Renal pelvis (tissue), 4 donors: ENCODE results near the gene CCNQ. TPM values are rescaled to one million over a fixed set of nuclear protein-coding genes. Genes with fewer than 3 reads are reported as not detected.

Source experiments
- DNase-seq: peaks from one replicate; pipeline ENCODE4 v3.0.0-alpha.2; 2013
- polyA plus RNA-seq, 3 donors: library from polyadenylated mRNA; unstranded; fragments of 120-200 nt; gene quantifications; one replicate each; pipeline ENCODE4 v1.2.1, GENCODE V29; 2013; ENCODE audit not compliant: insufficient read length in 3 of 3

Gene CCNQ
- polyA plus RNA-seq, 3 donors, result 17.3 to 22.2 (median 20.4) TPM

- no peak for DNase-seq
These were observed 2.0 kb upstream of the CCNQ start for GRCh38 chrX:153600921-153601320.

DNA sequence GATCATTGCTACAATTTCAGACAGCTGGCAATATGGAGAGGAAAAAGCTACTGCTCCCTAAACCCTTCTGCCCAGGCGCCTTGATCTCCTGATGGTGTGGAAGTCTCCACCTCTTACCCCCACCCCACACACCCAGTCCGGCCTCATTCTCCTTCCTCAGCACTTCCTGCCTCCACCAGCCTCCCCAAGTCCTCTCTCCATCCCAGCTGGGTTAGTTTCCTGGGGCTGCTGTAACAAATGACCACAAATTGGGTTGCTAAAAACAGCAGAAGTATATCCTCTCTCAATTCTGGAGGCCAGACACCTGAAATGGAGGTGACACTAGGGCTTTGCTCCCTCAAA is 1.1 kb upstream of the CCNQ start:
- DNase-seq, result no peak

GRCh38 chrX:153599192-153600031 is 473 bp upstream of the CCNQ start:
- DNase-seq, result peak; percentile 83

GRCh38 chrX:153596981-153597750 is 1.8 kb downstream of the CCNQ start:
- no peak for DNase-seq

DNA sequence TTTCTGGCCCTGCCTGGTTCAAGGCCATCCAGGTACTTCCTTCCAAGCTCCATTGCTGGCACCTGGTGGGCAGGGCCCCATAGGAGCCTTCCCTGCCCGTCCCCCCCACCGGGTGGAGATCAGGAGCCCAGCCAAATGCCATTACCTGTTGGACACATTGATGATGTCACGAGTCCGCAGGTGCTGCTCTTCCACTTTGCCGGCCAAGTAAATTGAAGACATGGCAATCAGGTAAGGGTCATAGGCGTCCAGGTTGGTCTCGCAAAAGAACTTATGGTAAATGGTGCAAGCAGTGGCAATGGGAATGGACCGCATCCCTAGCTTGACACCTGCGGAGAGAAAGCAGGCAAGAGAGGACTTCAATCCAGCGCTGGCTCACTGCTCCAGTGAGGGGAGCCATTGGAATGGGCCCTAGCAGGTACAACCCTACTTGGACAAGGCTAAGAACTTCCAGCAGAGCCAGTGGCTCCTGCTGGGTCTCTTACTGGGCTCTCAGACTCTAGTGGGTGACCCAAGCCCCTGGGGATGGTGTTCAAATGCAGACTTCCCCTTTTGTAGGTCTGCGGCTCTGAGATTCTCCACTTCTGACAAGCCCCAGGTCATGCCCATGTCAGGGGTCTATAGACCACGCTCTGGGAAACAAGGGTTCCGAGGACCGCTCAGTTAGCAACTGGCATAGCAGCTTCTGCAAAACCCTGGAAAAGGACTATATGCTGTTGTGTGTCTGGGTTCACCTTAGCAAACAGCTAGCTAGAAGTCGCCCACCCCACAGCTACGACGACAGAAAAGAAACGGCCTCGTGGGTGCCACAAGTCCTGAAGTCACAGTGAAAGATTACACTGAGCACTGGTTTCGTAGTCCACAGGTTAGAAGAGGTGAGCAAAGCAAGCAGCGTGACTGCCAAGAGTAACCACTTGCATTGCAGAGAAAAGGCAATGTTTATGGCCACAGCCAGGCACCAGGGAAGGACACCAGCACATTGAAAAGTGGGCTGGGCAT is 2.8 kb downstream of the CCNQ start:
- DNase-seq, result no peak

DNA sequence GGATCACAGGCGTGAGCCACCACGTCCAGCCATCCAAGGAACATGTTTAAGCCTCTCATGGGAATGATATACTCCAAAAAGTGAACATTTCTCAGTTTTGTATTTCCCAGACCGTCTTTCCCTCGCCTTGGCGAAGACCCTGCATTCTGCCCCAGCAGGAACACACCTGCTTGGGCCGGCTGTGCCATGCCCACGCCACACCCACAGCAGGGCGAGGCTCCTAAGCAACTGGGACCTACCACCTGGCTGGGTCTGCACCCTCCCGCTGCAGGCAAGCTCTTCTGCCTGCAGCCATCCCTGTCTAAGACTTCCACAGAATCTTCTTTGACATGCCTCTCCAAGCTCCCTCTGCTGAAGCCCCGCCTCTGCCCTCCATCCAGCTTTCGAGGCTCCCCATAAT is 3.6 kb downstream of the CCNQ start:
- no peak for DNase-seq

- DNase-seq, result no peak
These were observed 5.0 kb downstream of the CCNQ start for GRCh38 chrX:153593811-153594500.

DNA sequence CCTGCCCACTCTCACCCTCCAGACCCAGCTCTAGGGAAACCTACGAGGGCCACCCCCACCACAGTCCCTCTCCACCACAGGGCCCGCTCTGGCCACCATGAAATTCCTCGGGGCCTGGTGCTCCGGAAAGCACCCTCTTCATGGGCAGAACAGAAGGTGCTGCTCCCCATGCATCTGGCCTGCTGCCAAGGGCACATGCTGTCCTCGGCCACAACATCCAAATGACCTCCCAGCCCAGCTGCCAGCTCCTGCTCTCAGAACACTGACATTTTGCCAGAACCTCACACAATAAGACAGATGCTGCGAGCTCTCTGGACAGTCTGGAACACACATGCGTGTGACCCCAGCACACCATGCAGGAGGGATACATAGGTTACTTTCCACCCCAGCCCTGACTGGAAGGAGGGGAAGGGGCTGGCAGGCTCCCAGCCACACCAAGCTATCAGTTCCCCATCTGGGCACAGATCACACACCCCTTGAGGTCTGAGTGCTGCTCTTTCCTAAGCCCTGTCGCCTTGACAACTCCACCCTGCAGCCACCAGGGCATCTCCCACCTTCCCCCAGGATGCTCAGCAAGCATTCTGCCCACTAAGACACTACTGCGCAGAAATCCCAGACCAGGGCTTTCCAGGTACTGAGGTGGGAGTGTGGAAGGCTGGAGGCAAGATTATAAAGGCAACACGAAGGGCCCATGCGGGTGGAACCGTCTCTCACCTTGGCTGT is 5.8 kb downstream of the CCNQ start:
- no peak for DNase-seq

- no peak for DNase-seq
These were observed 6.7 kb downstream of the CCNQ start for GRCh38 chrX:153592091-153592833.

DNA sequence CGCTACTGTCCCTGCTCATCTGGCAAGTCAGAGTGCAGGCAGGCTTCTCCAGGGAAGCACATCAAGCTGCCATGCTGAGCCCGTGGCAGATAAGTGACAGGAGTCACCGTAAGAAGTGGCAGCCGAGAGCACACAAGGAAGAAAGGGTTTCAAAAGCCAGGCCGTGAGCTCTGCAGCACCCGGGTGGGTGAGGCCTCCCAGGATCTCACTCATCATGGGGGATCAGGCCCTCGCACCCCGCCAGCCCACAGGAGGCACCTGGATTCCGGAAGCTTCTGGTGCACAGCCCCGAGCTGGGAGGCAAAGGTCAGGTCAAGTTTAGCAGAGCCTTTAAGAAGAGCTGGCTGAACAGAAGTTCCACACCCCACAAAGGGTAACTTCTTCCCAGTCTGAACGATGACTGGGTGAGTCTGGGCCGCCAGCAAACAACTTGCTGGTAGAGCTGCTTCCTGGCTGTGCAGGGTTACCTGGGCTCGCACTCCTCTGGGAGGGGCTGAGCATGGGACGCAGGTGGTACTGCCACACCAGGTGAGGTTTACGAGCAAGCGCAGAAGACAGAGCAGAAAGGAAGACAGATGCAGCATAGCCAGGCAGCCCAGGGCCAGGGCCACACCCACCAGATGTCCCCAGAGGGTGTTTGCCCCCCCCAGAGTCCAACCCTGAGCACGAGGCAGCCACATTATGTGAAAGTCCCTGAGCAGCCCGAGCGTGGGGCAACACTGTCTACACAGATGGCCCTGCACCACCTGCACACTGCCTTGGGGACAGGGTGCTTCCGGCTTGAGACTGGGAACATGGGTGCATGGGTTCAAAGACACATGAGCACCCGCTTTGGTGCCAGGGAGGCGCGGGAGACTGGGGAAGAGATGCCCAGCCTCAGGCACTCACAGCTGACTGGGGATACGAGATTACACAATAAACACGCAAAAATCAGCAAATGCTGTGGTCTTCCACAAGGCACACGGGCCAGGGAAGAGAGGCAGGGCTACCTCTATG is 7.7 kb downstream of the CCNQ start:
- DNase-seq, result no peak

DNA sequence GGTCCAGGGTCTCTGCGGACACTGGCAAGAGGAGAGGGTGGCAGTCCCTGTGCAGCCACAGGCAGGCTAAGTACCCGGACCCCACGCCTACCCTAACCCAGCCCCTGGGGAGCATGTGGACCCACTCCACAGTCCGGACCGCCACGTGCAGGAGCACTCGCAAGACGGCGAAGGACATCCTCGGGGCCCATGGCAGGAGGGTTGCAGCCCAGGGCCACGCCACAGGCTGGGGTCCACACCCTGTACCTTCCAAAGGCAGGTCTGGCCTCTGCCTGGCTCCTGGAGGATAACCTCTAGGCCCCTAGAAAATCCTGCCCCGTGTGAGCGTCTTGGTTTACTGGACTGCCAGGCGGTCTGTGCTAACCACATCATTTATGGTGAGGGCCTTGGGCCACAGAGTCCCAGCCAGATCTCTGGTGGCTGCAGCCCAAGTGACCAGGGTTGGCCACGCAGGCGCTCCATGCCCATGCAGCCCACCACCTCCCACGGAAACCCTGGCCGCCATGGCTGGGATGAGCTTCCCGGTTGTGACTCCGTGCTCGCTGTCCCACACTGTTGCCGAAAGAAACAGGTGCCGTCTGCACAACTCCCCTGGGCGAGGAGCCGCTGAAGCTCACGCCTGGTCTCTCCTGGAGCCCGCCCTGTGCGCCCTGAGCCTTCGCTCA is 10.0 kb downstream of the CCNQ start:
- DNase-seq, result no peak

DNA sequence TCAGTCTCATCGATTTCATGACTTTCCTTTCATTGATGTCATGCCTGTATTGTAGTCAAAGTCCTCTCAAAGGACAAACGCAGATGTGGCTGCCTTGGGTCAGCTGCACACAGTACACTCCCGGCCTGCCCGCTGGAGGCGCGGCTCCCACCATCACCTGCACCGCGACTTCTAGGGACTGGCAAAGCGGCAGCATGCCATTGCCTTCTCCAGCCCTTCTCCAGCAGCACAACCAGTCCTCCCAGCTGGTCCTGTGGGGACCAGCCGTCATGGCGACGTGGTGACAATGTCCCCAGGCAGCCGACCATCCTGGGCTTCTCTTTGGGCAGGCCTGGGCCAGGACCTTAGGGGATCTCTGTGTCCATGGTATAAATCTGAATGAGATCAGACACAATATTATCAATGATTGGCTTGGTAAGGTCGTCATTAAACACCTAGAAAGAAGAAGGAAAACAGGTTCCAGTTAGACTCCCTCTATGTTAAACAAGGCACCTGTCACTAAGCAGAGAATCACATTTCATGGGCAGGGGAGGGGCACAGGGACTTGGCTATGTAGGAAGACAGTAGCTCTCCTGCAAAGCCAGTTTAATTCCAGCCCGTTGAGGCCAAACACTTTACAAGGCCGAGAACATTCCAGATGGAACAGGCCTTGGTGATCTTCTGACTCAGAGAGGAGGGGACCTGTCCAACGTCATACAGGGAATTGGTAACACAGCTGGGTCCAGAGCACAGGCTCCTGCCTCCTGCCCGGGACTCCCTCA is 10.7 kb downstream of the CCNQ start:
- no peak for DNase-seq

DNA sequence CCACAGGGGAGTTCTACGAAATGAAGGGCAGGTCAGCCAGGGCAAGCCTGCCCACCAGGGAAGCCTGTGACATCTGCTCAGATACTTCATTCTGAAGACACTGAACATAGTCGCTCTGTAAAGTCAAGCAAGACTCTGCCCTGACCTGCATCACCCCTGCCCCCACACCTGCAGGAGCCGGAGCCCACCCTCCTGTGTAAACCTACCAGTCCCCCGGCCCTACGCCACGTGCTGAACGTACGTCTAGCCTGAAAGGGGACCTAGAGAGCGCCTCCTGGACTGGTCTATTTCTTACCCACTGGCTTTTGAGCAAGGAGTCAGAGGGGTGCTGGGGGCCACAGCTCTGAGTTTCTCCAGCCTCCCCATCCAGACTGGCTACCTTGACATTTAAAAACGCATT is 11.6 kb downstream of the CCNQ start:
- no peak for DNase-seq

DNA sequence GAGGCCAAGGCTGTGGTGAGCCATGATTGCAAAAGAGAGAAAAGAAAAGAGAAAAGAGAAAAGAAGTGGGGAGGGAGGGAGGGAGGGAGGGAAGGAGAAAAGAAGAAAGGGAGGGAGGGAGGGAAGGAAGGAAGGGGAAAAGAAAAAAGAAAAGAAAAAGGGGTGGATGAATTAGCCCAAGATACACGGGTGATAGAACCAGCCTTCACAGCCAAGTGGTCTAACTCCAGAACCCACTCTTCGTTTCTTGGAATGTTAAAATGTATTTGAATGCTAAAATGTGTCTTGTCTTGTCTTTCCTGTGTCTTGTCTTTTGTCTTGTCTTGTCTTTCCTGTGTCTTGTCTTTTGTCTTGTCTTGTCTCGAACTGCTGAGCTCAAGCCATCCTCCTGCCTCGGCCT is 13.1 kb downstream of the CCNQ start:
- no peak for DNase-seq

GRCh38 chrX:153583433-153583832 is 15.5 kb downstream of the CCNQ start:
- DNase-seq, result no peak

- peak; percentile 54 for DNase-seq
These were observed 16.0 kb downstream of the CCNQ start for GRCh38 chrX:153582896-153583295.

DNA sequence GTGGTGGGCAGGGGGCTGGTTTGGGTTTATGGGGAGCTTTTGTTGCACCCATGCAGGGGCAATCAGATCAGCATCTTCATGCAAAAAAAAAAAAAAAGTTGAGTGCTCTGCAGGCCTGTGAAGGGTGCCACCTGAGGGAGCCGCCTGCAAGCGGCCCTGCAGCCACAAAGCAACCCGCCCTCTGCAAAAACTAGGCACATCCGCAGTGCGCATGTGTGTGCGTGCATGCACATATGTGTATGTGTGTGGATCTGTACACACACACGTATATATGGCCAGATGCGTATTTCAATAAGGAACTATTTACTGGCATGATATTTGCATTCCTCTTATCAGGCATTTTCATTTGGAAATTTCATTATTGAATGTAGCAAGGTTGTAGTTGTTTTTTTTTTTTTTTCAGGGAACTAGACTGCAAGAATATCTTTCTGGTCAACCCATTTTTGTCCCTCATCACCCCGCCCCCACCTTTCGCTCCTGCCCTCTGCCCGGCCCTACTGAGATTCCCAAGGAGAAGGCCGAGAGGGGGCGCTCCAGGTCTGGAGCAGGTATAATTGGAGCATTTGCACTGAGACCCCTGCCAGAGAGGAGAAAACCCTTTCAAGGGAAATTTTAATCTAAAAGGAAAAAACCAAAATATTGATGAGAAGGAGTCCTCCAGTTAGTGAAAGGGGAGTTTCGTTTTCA is 18.1 kb downstream of the CCNQ start:
- no peak for DNase-seq
